HG03432 (cell line): ENCODE measurements around the gene SLC26A1.

Experiments
- ATAC-seq: cut with Tn5 transposase; IDR thresholded peaks from one replicate; pipeline ENCODE4 v1.9.1; 2021; ENCODE audit warnings: mild to moderate bottlenecking, moderate library complexity; ENCODE audit not compliant: unreplicated experiment

Gene SLC26A1

DNA sequence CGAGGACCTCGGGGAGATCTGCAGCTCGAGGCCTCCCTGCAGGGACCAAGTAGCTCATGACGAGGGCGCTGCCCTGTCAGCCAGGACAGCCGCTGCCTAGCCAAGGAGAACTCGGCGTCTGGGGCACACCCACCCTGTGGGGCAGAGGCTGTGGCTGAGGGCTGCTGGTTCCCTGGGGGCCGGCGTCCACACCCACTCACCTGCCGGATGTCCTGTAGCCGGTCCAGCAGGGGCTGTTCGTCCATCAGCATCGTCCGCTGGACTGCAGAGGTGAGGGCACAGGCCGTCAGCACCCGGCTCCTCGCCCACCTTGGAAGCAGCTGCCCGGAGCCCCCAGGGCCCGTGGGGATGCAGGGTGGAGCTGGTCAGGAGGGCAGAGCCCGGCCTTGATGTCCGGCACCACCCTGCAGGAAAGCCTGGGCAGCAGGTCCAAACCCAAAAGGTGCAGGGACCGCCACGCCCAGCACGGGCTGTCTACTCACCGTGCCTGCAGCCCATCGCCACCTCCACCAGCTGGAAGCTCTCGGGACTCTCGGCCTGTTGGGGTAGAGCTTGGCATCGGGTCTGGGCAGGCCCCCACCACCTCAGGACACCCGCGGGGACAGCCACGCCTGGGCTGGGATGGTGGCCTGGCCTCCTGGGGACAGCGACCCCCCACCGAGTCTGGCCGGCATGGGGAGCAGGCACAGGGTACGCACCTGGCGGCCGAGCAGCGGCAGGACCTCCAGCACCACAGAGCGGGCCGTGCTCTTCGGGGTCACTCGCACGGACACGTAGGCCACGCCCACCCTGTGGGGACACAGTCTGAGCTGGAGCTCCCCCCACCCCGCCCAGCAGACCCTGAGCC, 26.7 kb downstream of the SLC26A1 start:
- no peak for ATAC-seq

DNA sequence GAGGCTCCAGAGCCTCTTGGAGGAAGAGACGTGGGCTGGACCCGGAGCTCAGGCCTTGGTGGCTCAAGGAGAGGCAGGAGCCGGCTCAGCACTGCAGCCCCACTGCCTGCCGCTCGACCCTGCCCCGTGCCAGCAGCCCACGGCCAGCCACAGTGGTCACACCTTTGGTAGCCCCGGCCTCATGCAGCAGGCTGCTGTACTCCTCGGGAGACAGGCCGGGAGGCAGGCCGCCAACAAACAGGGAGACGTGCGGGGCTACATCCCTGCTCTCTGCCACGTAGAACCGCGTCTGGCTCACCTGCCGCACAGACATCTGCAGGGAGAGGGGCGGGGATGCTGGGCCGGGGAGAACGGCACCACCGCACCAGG, 27.5 kb downstream of the SLC26A1 start:
- ATAC-seq = no peak

DNA sequence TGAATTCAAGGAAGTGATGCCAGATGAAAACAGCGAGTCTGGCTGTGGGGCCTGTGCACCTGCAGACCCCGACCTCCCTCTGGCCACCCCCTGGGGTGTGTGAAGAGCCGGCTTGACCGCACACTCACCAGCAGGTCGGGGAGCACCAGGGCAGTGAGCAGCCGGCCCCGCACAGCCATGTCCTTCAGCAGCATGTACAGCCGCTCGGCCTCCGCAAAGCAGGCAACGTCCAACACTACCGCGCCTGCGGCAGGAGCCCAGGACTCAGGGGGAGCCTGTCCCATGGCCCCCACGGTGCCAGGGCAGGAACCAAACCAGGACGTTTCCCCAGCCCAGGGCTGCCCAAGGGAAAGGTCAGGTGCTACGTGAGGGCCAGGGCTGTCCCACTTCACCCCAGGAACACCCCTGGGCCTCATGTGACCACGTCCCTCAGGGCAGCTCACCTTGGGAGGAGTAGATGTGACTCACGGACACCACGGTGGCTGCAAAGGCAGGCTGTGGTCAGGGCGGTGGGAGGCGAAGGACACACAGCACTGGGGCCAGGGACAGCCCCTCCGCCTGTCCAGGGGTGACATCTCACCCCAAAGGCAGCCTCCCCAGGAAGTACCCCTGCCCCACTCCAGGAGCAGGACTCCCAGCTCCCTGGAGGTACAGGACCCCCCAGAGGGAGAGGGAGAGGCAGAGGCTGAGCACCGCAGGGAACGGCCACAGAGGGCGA, 28.0 kb downstream of the SLC26A1 start:
- ATAC-seq = no peak

DNA sequence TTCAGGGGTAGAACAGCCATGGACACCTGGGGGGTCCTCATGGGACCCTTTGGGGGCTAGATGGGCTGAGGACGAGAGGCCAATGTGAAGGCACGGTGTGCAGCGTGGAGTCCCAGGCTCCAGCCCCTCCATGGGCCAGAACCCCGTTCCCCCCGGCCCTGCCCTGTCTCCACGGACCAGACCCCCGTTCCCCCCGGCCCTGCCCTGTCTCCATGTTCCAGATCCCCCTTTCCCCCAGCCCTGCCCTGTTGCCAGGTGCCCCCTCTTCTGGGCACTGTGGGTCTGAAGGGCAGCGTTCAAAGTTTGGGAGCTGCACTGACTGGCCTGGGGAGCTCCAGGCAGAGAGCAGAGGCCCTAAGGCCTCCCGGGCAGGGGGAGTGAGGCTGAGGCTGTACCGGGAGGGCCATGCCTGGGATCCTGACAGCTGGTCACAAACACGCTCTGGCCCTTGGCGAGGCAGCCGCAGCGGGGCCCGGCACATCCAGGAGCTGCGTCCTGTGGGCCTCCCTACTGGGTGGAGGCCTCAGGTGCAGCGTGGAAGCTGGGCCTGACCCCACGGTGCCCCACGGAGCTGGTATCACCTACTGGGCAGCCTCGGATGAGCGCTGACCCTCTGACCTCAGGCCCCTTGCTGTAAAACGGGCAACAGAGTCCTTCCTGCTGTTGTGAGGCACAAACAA, 28.7 kb downstream of the SLC26A1 start:
- no peak for ATAC-seq

DNA sequence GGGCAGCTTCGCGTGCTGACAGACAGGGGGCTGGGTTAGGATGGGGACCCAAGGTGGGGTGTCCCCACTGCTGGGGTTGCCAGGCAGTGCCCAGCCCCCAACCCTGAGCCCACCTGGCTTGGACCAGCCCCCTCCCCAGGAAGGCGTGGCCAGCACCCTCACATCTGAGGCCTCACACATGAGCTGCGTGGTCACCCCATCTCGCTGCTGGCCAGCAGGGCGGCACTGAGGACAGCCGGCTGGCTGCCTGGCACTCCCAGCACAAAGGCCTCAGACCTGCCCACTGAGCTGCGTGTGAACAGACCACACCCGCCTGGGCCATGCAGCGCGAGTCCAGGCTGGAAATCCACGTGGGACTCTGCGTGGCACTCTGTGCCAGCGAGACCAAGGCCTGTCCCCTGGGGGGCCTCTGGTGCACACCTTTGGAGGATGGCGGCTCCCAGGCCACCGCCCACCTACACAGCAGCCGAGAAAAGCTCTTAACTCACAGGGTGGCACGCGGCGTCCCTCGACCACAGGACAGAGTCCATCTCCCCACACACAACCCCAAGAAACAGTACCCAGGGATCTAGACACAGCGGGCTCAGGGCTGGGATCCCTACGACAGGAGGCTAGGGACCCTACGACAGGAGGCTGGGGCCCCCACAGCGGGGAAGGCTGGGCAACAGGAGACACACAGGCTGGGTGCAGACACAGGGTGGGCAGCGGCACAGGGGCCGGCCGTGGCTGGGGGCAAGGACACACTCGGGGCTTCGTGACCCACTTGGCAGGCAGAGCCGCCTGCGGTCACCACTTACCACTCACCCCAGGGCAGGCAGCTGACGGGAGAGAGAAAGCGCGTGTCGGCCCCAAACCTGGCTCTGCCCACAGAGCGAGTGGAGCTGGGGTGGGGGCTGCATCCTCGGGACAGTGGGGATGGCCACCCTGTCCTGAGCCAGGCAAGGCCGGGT, 29.7 kb downstream of the SLC26A1 start:
- no peak for ATAC-seq

DNA sequence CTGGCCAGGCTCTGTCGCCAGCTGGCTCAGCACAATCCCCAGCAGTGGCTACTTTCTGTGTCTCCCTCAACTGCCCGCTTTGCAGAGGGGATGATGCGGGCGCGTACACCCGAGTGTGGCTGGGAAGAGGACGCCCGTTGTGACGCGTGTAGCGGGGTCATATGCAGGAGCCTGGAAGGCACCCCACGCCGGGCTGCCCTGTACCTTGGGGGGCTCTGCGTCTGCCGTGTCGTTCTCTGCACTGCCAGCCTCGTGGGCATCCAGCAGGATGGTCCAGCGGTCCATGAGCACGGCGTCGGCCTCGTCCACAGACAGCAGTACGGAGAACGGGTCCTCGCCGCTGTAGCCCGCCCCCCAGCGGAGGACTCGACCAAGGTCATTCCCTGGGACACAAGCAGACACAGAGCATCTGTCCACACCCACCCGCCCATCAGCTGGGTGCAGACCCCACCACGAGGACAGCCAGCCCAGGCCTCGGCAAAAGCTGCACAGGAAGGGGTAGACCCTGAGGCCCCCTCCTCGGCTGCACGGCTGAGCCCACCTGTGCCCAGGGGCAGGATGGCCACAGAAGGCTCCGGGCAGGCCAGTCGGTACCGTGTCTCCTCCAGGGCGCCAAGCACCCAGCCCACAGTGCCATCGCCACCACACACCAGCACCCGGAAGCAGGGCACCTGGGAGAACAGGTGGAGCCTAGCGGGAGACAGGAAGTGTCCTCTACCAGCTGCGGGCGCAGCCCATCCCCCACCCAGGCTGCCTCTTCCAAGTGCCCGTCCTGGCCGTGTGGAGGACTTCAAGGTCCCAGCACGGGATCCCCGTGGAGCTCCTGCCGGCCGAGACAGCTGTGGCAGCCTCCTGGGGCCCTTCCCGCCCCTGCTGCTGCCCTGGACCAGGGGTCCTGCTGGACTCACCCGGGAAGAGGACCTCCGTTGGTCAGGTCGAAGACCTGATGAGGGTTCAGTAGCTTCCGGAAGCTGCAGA, 30.7 kb downstream of the SLC26A1 start:
- ATAC-seq = no peak

DNA sequence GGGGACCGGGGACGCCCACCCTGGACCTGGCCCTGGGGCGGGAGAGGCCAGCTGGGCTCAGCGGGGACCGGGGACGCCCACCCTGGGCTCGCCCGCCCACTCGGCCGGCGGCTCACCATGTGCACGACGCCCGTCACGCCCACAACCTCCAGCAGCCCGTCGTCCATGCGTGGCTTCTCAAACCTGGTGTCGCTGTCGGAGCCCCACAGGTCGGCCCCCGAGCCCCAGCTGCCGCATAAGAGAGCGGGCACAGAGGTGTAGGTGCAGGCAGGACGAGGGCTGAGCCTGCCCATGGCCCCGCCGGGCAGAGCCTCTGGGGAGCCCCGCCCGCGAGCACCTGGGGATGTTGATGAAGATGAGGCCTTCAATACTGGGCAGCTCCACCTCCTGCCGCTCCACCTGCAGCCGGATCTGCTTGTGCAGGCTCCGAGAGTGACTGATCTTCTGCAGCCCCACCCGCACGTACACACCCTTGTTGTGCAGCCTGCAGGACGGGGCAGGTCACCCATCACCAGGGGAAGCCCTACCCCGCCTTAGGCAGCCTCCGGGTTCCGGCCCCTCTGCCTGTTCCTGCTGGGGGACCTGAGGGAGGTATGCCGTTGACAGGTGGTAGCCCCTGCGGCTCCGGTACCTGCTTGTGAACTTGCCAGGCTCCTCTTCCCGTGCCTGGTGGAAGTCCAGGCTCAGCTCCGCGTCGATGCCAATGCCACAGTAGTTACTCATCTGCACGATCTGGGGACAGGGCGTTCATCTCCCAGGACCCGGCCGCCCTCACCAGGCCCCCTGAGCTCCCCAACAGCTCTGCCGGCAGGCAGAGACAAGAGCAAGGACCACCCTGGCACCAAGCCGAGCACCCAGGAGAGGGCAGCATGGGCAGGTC, 31.6 kb downstream of the SLC26A1 start:
- no peak for ATAC-seq

DNA sequence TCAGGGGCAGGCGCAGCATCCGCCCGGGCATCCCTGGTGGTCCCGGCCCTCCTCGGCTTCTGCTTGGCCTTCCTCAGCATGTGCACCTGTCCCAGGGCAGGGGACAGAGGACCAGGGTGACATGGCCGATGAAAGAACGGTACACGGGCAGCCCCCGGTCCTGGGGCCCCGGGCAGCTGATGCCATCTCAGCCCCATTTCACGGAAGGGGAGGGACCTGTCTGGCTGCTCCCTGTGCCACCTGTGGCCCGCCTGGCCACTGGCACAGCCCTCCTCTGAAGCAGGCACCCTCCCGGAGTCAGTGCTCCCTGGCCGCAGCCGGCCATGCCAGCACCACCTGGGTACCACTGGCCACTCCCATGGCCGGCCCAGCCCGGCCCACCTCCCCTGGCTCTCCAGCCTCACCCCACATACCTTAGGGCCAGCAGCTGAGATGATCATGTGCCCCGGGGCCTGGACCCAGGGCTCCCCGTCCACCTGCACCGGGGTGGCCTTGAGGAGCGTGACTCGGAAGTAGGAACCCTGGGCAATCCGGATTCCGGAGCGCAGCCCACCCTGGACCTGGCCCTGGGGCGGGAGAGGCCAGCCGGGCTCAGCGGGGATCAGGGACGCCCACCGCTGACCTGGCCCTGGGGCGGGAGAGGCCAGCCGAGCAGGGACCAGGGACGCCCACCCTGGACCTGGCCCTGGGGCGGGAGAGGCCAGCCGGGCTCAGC, 32.4 kb downstream of the SLC26A1 start:
- ATAC-seq = no peak

DNA sequence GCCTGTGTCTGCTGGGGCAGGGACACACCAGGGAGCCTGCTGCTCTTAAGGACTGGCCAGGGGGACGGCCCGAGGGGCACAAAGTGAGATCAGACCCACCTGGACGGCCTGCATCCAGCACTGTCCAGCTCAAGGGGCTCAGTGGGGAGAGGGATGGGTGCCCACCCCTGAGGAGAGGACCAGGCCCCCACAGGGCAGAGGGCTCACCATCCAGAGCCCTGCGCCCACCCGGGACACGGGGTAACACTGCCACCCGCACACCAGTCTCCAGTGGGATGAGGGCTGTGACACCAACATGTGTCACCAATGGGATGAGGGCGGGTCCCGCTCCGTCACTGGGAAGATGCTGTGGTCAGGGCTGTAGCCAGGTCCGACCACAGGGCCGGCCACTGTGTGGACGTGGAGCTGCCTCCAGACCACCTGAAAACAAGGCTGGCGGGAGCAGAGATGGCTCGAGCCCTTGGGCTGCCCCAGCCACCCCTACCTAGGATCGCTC, 33.0 kb downstream of the SLC26A1 start:
- ATAC-seq = no peak

DNA sequence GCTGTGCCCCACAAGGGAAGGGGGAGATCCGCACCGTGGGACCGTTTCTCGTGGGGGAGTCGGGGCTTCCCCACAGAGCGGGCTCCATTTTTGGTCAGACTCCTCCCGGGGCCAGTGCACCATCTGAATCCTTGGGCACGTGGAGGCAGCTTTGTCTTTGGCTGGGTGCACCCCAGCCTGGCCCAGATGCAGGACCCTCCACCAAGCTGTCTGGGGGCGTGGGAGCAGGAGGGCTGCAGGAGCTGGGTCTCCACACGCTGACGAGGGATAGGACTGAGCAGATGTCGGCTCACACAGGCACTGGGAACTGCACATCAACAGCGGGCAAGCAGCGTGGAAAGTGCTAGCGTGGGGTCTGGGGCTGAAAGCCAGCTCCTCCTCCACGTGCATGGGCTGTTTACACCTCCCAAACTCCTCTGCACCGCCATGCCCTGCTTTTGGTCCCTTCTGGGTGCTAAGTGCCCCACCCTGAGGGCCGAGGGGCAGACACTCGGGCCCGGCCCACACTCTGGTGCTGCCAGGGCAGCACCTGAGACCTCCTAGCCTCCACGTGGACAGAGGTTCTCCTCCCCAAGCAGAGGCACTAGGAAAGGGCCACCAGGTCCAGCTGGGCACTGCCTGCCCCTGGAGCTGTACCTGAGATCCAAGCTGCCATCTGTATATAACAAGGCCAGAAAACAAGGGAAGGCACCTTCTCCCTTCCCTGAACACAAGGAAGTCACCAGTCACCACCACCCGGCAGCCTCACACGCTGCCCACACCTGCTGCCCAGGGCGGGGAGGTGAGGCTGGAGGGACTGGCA, 33.7 kb downstream of the SLC26A1 start:
- no peak for ATAC-seq

DNA sequence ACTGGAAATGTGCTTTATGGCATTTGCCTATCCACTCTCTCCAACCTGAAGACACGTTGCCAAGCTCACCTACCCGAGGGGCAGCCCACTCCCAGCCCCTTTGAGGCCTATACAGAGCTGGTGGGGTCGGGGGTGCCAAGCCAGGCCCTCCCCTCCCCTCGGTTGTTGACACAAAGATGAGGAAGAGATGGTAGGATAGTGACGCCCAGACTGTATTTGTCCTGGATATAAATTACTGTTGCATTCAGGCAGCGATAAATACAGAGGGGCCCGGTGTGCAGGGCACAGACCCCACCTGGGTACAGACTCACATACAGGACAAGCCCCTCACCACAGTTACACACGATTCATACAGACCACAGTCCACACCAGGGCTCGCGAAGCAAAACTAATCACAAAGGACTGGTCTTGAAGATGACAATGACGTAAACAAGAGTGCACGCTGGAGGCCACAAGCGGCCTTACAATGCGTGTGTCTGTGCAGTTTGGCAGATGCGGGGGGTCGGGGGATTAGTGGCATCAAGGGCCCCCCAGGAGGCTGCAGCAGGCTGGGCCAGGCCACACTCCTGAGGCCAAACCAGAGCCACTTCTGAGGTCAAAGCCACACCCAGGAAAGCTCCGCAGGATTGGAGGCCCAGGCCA, 34.4 kb downstream of the SLC26A1 start:
- no peak for ATAC-seq

DNA sequence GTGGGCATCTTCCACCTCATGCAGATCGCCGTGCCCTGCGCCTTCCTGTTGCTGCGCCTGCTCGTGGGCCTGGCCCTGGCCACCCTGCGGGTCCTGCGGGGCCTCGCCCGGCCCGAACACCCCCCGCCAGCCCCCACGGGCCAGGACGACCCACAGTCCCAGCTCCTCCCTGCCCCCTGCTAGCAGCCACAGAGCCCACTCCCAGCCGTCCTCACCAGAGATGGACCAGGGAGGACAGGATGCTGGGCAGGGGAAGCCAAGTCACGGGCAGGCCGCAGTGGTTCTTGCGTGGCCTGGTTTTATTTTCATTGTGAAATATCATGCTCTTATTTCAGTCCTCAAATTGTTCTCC, 34.9 kb downstream of the SLC26A1 start:
- ATAC-seq = no peak

DNA sequence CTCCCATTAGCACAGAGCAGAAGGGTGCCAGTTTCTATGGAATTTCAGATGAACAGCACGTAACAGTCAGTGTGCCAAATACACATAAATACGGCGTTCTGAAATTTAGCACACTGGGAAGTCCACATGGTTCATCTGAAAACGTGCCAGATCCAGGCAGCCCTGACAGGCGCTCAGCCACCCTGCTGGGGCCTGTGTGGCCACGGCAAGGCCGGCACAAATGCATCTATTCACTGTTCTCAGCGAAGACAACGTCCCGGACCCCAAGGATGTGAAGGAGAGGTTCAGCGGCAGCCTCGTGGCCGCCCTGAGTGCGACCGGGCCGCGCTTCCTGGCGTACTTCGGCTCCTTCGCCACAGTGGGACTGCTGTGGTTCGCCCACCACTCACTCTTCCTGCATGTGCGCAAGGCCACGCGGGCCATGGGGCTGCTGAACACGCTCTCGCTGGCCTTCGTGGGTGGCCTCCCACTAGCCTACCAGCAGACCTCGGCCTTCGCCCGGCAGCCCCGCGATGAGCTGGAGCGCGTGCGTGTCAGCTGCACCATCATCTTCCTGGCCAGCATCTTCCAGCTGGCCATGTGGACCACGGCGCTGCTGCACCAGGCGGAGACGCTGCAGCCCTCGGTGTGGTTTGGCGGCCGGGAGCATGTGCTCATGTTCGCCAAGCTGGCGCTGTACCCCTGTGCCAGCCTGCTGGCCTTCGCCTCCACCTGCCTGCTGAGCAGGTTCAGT, 35.5 kb downstream of the SLC26A1 start:
- ATAC-seq = no peak

DNA sequence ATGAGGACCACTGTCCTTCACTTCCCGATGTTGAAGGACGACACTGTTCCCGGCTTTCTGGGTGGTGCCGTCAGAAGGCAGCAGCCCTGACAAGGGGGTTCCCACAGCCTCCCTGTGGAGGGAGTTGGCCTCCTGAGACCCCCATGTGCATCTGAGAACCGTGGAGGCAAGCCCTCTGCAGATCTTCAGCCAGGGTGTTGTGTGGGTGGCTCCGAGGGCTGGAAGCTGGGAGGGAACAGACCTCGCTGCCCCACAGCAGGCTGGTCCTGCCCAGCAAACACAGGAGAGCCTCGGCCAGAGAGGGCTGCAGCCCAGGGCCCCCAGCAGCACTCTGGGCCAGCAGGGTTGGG, 36.0 kb downstream of the SLC26A1 start:
- ATAC-seq = no peak

DNA sequence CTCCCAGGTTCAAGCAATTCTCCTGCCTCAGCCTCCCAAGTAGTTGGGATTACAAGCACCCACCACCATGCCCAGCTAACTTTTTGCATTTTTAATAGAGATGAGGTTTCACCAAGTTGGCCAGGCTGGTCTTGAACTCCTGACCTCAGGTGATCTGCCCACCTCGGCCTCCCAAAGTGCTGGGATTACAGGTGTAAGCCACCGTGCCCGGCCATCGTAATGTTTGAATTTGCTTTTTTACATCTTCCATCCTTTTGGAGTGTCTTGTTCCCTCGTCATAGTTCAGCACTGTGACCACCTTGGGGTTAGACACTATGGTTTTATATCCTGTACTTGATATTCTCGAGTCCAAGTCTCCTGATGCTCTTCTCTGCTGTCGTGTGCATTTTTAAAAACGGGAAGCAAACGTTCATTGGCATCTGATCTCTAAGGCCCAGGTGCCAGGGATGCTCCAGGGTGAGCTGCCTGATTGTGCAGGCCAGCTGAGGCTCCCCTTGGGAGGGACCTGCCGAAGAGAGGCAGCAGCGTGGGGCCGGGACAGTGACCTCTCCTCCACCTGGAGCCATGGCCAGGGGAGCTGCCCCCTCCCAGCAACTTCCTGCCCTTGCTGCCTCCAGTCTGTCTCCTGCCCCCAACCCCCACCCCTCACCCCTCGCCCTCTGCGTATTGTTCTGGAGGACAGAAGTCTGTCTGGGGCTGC, 36.5 kb downstream of the SLC26A1 start:
- no peak for ATAC-seq
